Hepatocyte (in vitro differentiated cells): ENCODE measurements around the gene SPATA20. TPM values are rescaled to one million over a fixed set of nuclear protein-coding genes. Genes with fewer than 3 reads are reported as not detected.

Source experiments
- DNase-seq: peaks from one replicate; pipeline ENCODE4 v3.0.0-alpha.2; 2016; ENCODE audit warnings: low spot score
- H2AFZ ChIP-seq: fragments of 200-600 bp; sonication (generic); 2 replicates; pipeline ENCODE4 v1.6.0; 2016; ENCODE audit warnings: antibody characterized with exemption, mild to moderate bottlenecking
- H3K27ac ChIP-seq: fragments of 200-600 bp; sonication (generic); 2 replicates; pipeline ENCODE4 v1.5.1; 2016; ENCODE audit warnings: mild to moderate bottlenecking
- H3K27me3 ChIP-seq: fragments of 200-600 bp; sonication (generic); 2 replicates; pipeline ENCODE4 v1.6.1; 2016
- H3K36me3 ChIP-seq: fragments of 200-600 bp; sonication (generic); replicated peaks from 2 replicates; pipeline ENCODE4 v1.5.1; 2016; ENCODE audit warnings: low read depth; ENCODE audit not compliant: insufficient read depth
- H3K4me1 ChIP-seq: fragments of 200-600 bp; sonication (generic); 2 replicates; pipeline ENCODE4 v1.5.1; 2016; ENCODE audit warnings: mild to moderate bottlenecking, moderate library complexity; ENCODE audit not compliant: insufficient read depth
- H3K4me2 ChIP-seq: fragments of 200-600 bp; sonication (generic); 2 replicates; pipeline ENCODE4 v1.6.0; 2016
- H3K4me3 ChIP-seq: fragments of 200-600 bp; sonication (generic); 2 replicates; pipeline ENCODE4 v1.5.1; 2016; ENCODE audit warnings: mild to moderate bottlenecking
- H3K79me2 ChIP-seq: fragments of 200-600 bp; sonication (generic); 2 replicates; pipeline ENCODE4 v1.6.0; 2017; ENCODE audit warnings: mild to moderate bottlenecking
- H3K9me2 ChIP-seq: fragments of 200-600 bp; sonication (generic); replicated peaks from 2 replicates; pipeline ENCODE4 v1.6.0; 2017; ENCODE audit warnings: mild to moderate bottlenecking; ENCODE audit not compliant: insufficient read depth
- H3K9me3 ChIP-seq: fragments of 200-600 bp; sonication (generic); 2 replicates; pipeline ENCODE4 v1.5.1; 2016; ENCODE audit warnings: low read depth, mild to moderate bottlenecking
- H4K20me1 ChIP-seq: fragments of 200-600 bp; sonication (generic); 2 replicates; pipeline ENCODE4 v1.6.0; 2016; ENCODE audit warnings: mild to moderate bottlenecking; ENCODE audit not compliant: insufficient read depth, poor library complexity, severe bottlenecking
- EZH2 ChIP-seq: fragments of 200-600 bp; sonication (generic); IDR thresholded peaks from 2 replicates; pipeline ENCODE4 v1.6.1; 2016; ENCODE audit warnings: antibody characterized with exemption, mild to moderate bottlenecking, borderline replicate concordance
- EZH2phosphoT487 ChIP-seq: fragments of 200-600 bp; sonication (generic); IDR thresholded peaks from one replicate; pipeline ENCODE4 v1.6.1; 2018; ENCODE audit warnings: antibody characterized with exemption, mild to moderate bottlenecking, low read depth, moderate library complexity; ENCODE audit not compliant: unreplicated experiment, severe bottlenecking
- WGBS: methylation state at CpG from one replicate; pipeline ENCODE4 v1.1.6; 2016; ENCODE audit warnings: low lambda C conversion rate; ENCODE audit errors: missing lambda C conversion rate; 5-methylcytosine and 5-hydroxymethylcytosine counted together
- polyA plus RNA-seq: library from polyadenylated mRNA; unstranded; fragments of >200 nt; fragmentation: Nextera tagmentation; extraction: Ambion mirVana; gene quantifications from 2 replicates; pipeline ENCODE4 v1.2.1, GENCODE V29; 2016
- total RNA-seq: library from RNA; depleted of rRNA; stranded (reverse); fragments of >200 nt; gene quantifications from 2 replicates; pipeline ENCODE4 v1.2.3, GENCODE V29; 2014
- TF ChIP-seq, protein P1 (sequence below): fragments of 200-600 bp; sonication (generic); IDR thresholded peaks from 2 replicates; pipeline ENCODE4 v1.5.1; 2016; ENCODE audit warnings: antibody characterized with exemption, mild to moderate bottlenecking; ENCODE audit not compliant: poor library complexity

The SPATA20 gene
- total and polyA plus RNA-seq, 2 experiments from 2014 or later = 97.5 to 108 TPM

GRCh38 chr17:50580646-50581045 is 33.7 kb downstream of the SPATA20 start:
- H3K27ac ChIP-seq = no peak overlapping the region
- no peak for TF ChIP-seq EZH2
- TF ChIP-seq, protein P1, sequence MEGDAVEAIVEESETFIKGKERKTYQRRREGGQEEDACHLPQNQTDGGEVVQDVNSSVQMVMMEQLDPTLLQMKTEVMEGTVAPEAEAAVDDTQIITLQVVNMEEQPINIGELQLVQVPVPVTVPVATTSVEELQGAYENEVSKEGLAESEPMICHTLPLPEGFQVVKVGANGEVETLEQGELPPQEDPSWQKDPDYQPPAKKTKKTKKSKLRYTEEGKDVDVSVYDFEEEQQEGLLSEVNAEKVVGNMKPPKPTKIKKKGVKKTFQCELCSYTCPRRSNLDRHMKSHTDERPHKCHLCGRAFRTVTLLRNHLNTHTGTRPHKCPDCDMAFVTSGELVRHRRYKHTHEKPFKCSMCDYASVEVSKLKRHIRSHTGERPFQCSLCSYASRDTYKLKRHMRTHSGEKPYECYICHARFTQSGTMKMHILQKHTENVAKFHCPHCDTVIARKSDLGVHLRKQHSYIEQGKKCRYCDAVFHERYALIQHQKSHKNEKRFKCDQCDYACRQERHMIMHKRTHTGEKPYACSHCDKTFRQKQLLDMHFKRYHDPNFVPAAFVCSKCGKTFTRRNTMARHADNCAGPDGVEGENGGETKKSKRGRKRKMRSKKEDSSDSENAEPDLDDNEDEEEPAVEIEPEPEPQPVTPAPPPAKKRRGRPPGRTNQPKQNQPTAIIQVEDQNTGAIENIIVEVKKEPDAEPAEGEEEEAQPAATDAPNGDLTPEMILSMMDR = no peak
- H3K36me3 ChIP-seq = no peaks in the 10 kb centered on the region
- no peaks in the 10 kb centered on the region for H3K27me3 ChIP-seq
- H3K9me2 ChIP-seq = no peaks in the 10 kb centered on the region
- 87% methylated on average over 8 of the region's 9 CpGs for WGBS
- H3K9me3 ChIP-seq = no peaks in the 10 kb centered on the region
- H3K79me2 ChIP-seq = no peaks in the 10 kb centered on the region
- no peaks in the 10 kb centered on the region for H4K20me1 ChIP-seq
- no peak overlapping the region for H3K4me2 ChIP-seq
- H2AFZ ChIP-seq = no peak overlapping the region
- H3K4me1 ChIP-seq = no peaks in the 10 kb centered on the region
- H3K4me3 ChIP-seq = no peak overlapping the region
- DNase-seq = no peak

DNA sequence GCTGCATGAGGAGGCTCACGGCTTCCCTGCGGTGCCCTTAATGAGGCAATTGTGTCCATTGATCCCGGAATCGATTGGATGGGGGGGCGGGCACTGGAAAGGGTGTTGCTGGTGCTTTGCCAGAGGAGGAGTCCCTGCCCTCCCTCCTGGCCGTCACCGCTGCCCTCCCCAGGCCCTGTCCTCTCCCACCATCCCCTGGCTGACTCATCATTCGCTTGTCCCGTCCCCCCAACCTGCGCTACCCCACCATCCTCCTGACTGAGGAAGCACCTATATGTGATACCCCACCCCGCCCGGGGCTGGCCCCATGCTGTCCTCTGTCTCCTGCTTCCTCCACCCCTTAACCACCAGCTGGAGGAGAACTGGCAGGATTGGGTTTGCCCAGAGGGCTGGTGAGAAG is 34.3 kb downstream of the SPATA20 start:
- no peak overlapping the region for H3K27ac ChIP-seq
- no peaks in the 10 kb centered on the region for H3K9me3 ChIP-seq
- H3K36me3 ChIP-seq = no peaks in the 10 kb centered on the region
- no peak overlapping the region for H3K4me2 ChIP-seq
- TF ChIP-seq EZH2phosphoT487 = no peak
- TF ChIP-seq, protein P1 = no peak
- no peak for TF ChIP-seq EZH2
- H2AFZ ChIP-seq = no peak overlapping the region
- no peaks in the 10 kb centered on the region for H3K4me1 ChIP-seq
- no peaks in the 10 kb centered on the region for H3K79me2 ChIP-seq
- no peaks in the 10 kb centered on the region for H3K27me3 ChIP-seq
- DNase-seq = no peak
- 90% methylated on average over 8 of the region's 12 CpGs for WGBS
- H3K4me3 ChIP-seq = no peak overlapping the region
- no peaks in the 10 kb centered on the region for H4K20me1 ChIP-seq
- no peaks in the 10 kb centered on the region for H3K9me2 ChIP-seq

DNA sequence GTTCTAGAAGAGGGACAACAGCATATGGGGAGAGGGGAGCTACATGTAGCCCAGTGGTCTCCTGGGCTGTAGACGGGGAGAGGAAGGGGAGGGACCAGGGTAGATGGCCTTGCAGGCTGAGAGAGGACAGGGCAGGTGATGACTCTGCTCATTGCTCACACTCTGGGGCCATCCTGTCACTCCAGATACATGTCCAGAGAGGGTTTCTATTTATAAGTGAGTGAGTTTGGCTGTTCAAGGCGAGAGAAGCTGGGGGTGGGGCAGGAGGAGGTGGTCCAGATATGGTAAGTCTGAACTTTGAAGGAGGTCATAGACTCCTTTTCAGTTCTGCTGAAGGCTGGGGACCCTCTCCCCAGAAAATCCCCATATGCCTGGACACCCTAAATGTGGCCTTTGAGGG is 35.8 kb downstream of the SPATA20 start:
- Histone ChIP-seq H3K79me2 (no peaks in the 10 kb centered on the region), H3K9me3 (no peaks in the 10 kb centered on the region), H3K27me3 (no peaks in the 10 kb centered on the region), H3K4me3 (no peak overlapping the region), H3K4me1 (no peaks in the 10 kb centered on the region), H3K9me2 (no peaks in the 10 kb centered on the region), H3K27ac (no peak overlapping the region), H3K4me2 (no peak overlapping the region), H3K36me3 (no peaks in the 10 kb centered on the region), H2AFZ (no peak overlapping the region), H4K20me1 (no peaks in the 10 kb centered on the region)
- no peak for DNase-seq
- WGBS = 85% methylated on average over 2 of the region's 2 CpGs
- TF ChIP-seq EZH2 (no peak), EZH2phosphoT487 (no peak)
- TF ChIP-seq, protein P1 = no peak

GRCh38 chr17:50583641-50584040 is 36.7 kb downstream of the SPATA20 start:
- no peaks in the 10 kb centered on the region for H3K9me3 ChIP-seq
- peaks cover 5% of the 10 kb centered on the region for H3K4me1 ChIP-seq
- no peaks in the 10 kb centered on the region for H3K36me3 ChIP-seq
- no peak overlapping the region for H2AFZ ChIP-seq
- no peaks in the 10 kb centered on the region for H4K20me1 ChIP-seq
- no peak overlapping the region for H3K4me2 ChIP-seq
- no peak overlapping the region for H3K4me3 ChIP-seq
- DNase-seq = no peak
- H3K79me2 ChIP-seq = no peaks in the 10 kb centered on the region
- no peak for TF ChIP-seq EZH2phosphoT487
- no peak for TF ChIP-seq EZH2
- TF ChIP-seq, protein P1 = no peak
- no peaks in the 10 kb centered on the region for H3K27me3 ChIP-seq
- no peak overlapping the region for H3K27ac ChIP-seq
- H3K9me2 ChIP-seq = no peaks in the 10 kb centered on the region
- WGBS = 71% methylated on average over 7 of the region's 7 CpGs
